Fibroblast of the aortic adventitia (primary cell): ENCODE data around the gene GZMM. TPM values are rescaled to one million over a fixed set of nuclear protein-coding genes. Genes with fewer than 3 reads are reported as not detected.

ENCODE experiments used
- DNase-seq: peaks from one replicate; pipeline ENCODE4 v3.0.0-alpha.2; 2010; ENCODE audit warnings: low read depth
- H3K4me3 ChIP-seq: 2 replicates; pipeline ENCODE4 v1.5.1; 2011; ENCODE audit warnings: low read depth, mild to moderate bottlenecking, control low read depth, low read length, moderate library complexity
- total RNA-seq: library from RNA; depleted of rRNA; stranded (reverse); fragments of >200 nt; gene quantifications from 2 replicates; pipeline ENCODE4 v1.2.3, GENCODE V29; 2012; ENCODE audit warnings: low replicate concordance
- TF ChIP-seq, protein P1 (sequence below): IDR thresholded peaks from 2 replicates; pipeline ENCODE4 v1.5.1; 2011; ENCODE audit warnings: mild to moderate bottlenecking, low read length, control low read depth, inconsistent platforms; ENCODE audit not compliant: insufficient read depth

GZMM gene
- total RNA-seq, 1 donor = not detected

DNA sequence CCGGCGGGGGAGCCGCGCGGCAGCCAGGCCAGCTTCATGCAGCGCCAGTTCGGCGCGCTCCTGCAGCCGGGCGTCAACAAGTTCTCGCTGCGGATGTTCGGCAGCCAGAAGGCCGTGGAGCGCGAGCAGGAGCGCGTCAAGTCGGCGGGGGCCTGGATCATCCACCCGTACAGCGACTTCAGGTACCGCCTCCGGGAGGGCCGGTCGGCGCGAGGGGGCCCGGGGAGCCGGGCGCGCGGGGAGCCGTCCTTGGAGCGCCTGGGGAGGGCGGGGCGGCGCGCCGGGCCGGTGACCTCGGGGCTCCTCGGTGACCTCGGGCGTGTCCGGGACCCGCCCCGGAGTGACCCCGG lies 46.5 kb downstream of the GZMM start:
- peak; percentile 12 for DNase-seq
- TF ChIP-seq, protein P1, sequence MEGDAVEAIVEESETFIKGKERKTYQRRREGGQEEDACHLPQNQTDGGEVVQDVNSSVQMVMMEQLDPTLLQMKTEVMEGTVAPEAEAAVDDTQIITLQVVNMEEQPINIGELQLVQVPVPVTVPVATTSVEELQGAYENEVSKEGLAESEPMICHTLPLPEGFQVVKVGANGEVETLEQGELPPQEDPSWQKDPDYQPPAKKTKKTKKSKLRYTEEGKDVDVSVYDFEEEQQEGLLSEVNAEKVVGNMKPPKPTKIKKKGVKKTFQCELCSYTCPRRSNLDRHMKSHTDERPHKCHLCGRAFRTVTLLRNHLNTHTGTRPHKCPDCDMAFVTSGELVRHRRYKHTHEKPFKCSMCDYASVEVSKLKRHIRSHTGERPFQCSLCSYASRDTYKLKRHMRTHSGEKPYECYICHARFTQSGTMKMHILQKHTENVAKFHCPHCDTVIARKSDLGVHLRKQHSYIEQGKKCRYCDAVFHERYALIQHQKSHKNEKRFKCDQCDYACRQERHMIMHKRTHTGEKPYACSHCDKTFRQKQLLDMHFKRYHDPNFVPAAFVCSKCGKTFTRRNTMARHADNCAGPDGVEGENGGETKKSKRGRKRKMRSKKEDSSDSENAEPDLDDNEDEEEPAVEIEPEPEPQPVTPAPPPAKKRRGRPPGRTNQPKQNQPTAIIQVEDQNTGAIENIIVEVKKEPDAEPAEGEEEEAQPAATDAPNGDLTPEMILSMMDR = no peak
- H3K4me3 ChIP-seq = peak overlapping the region; percentile 37

DNA sequence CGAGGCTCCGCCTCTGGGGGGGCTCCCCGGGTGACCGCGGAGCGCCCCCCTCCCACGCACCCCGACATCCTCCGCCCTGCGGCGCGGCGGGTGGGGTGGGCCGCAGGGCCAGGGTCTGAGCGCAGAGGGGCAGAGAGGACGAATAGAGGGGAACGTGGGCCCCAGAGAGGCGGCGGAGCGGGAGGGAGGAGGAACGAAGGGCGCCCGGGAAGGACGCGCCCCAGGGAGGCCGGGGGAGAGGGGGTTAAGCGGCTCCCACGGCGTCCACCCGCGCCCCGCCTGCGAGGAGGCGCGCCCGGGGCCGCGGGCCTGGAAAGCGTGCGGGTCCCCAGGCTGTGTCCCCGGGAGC lies 46.9 kb downstream of the GZMM start:
- TF ChIP-seq, protein P1 = no peak
- no peak for DNase-seq
- H3K4me3 ChIP-seq = no peak overlapping the region

DNA sequence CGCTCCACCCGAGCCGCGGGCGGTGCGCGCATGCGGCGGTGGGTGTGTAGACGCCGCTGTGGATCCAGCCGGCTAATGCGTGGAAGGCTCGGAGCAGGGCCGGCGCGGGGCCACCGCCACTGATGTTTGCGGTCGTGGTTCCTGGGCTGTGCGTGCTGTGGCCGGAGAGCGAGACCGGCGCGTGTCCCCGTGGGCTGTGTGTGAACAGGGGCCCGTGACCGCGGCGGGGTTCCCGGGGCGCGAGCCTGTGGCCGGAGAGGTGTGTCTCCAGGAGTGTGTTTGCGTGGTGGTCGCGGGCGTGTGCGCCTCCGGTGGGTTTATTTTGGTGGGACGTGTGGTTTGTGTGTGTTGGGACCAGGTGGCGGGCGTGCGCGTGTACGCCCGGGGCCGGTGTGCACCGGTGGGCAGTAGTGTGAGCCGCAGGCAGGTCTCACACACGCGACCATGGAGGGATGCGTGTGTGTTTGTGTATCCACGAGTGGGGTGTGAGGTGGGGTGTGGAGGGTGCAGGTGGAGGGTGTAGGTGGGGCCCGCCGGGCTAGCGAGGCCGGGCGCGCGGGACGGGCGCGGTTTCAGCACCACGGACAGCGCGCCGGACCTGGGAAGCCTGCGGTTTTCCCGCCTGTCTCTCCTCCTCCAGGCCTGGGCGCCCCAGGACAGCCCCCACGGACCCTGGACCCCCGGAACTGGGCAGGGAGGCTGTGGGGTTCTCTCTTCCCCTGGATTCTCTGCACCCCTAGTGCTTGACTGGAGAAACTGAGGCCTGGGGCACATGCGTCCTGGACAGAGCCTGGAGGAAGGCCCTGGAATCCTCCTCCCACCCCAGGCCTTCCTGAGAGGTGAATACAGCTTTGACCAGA lies 47.5 kb downstream of the GZMM start:
- DNase-seq = no peak
- TF ChIP-seq, protein P1 = no peak
- no peak overlapping the region for H3K4me3 ChIP-seq

DNA sequence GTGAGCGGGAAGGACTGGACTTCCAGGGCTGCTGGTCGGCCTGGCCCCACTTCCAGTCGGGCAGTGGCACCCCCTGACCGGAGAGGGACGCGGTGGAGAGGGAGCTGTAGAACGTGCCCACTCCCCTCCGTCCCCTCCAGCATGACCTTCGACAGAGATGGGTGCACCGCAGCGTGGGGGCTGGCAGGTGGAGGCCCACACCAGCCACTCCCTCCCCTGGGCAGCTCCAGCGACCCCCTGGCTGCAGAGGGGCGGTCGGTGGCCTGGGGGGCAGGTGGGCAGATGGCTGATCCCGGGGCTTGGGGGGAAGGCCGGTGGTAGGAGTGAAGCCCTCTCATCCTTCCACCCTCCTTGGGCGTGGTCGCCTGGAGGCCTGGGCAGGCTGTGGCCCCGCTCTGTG lies 48.2 kb downstream of the GZMM start:
- H3K4me3 ChIP-seq = no peak overlapping the region
- TF ChIP-seq, protein P1 = no peak
- DNase-seq = no peak

DNA sequence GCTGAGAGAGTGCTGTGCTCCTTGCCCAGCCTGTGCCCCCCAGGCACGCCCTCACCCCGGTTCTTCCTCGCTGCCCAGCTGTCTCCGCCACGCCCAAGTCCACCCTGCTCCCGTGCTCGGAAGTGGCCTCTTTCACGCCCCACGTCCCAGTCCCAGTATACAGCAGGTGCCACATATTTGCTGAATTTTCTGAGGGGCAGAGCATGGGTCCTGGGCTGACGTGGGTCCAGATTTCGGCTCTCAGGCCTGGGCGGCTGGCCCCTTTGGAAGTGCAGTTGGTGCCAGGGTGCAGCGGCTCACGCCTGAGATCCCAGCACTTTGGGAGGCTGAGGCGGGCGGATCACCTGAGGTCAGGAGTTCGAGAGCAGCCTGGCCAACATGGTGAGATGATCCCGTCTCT lies 49.2 kb downstream of the GZMM start:
- DNase-seq = no peak
- H3K4me3 ChIP-seq = no peak overlapping the region
- TF ChIP-seq, protein P1 = no peak

DNA sequence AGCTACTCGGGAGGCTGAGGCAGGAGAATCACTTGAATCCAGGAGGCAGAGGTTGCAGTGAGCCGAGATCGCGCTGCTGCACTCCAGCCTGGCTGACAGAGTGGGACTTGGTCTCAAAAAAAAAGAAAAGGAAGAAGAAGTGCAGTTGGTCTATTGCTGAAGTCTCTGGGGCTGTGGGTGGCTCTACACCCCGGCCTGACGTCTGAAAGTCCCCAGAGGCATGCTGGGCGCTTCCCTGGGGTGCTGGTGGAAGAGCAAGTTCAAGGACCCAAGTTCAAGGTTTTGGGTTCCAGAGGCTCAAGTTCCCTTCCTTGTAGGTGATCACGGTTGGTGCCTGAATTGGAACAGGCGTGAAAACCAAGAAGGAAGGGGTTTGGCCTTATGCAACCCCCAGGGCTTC lies 49.7 kb downstream of the GZMM start:
- no peak overlapping the region for H3K4me3 ChIP-seq
- TF ChIP-seq, protein P1 = no peak
- DNase-seq = no peak
